HFFc6 (cell line): ENCODE measurements around the gene JPH2. TPM values are rescaled to one million over a fixed set of nuclear protein-coding genes. Genes with fewer than 3 reads are reported as not detected.

Experiments used
- DNase-seq: peaks from one replicate; pipeline ENCODE4 v3.0.0-alpha.2; 2018
- H3K27ac Mint-ChIP-seq: 2 replicates; pipeline ENCODE4 v1.8.0; 2020; ENCODE audit warnings: mild to moderate bottlenecking, mixed read lengths
- H3K27me3 Mint-ChIP-seq: 2 replicates; pipeline ENCODE4 v1.8.0; 2021; ENCODE audit warnings: mild to moderate bottlenecking, moderate library complexity, mixed read lengths; ENCODE audit not compliant: insufficient read depth
- H3K36me3 Mint-ChIP-seq: 2 replicates; pipeline ENCODE4 v1.8.0; 2021; ENCODE audit warnings: low read depth, mixed read lengths
- H3K4me1 Mint-ChIP-seq: 2 replicates; pipeline ENCODE4 v1.8.0; 2020; ENCODE audit warnings: low read depth, mixed read lengths
- H3K4me3 Mint-ChIP-seq: 2 replicates; pipeline ENCODE4 v1.8.0; 2020; ENCODE audit warnings: mild to moderate bottlenecking, moderate library complexity, mixed read lengths
- H3K9me3 Mint-ChIP-seq: 2 replicates; pipeline ENCODE4 v1.8.0; 2020; ENCODE audit warnings: mild to moderate bottlenecking, mixed read lengths
- total RNA-seq, 6 experiments: library from RNA; stranded (reverse); fragmentation: NEBNext Ultra II Directional; extraction: Animal tissue kit (Norgen Biotek cat#: 25700); gene quantifications; 2 replicates in 1 of 6; 3 replicates in 5 of 6; pipeline ENCODE4 v1.2.3, GENCODE V29; 2021
- TF ChIP-seq, protein P1 (sequence below): fragments of 200-600 bp; sonication (generic); IDR thresholded peaks from 2 replicates; pipeline ENCODE4 v1.5.0; 2021; ENCODE audit warnings: antibody characterized with exemption, mild to moderate bottlenecking

The JPH2 gene
- total RNA-seq, 6 experiments from 2014 or later: 9.7 to 14.4 (median 13.5) TPM

DNA sequence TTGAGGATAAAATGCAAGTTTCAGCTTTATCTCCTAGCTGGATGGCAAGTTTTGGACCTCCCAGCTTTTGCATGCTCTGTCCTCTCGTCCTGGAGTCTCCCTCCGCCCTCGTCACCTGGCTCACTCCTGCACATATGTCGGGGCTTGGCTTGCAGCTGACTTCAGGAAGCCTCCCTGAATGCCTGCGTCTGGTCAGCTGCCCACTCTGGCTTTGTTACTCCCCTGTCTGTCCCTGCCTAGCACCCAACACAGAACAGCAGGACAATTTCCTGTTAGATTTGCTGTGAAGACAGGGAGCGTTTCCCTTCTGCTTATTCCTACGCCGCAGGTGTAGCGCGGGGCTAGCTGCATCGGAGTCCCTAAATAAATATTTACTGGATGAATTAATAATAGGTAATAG is 5.4 kb downstream of the JPH2 start:
- no peaks in the 10 kb centered on the region for H3K9me3 Mint-ChIP-seq
- H3K27ac Mint-ChIP-seq: peak overlapping the region; percentile 80; the same call in 1 of the 2 replicates
- DNase-seq: no peak
- TF ChIP-seq, protein P1, sequence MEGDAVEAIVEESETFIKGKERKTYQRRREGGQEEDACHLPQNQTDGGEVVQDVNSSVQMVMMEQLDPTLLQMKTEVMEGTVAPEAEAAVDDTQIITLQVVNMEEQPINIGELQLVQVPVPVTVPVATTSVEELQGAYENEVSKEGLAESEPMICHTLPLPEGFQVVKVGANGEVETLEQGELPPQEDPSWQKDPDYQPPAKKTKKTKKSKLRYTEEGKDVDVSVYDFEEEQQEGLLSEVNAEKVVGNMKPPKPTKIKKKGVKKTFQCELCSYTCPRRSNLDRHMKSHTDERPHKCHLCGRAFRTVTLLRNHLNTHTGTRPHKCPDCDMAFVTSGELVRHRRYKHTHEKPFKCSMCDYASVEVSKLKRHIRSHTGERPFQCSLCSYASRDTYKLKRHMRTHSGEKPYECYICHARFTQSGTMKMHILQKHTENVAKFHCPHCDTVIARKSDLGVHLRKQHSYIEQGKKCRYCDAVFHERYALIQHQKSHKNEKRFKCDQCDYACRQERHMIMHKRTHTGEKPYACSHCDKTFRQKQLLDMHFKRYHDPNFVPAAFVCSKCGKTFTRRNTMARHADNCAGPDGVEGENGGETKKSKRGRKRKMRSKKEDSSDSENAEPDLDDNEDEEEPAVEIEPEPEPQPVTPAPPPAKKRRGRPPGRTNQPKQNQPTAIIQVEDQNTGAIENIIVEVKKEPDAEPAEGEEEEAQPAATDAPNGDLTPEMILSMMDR: no peak
- H3K36me3 Mint-ChIP-seq: 0 out of 2 replicates have a peak, but pooled peaks cover 5% of the 10 kb centered on the region
- H3K4me1 Mint-ChIP-seq: peaks cover 81% of the 10 kb centered on the region
- H3K4me3 Mint-ChIP-seq: peak overlapping the region; percentile 9; the same call in 1 of the 2 replicates
- no peaks in the 10 kb centered on the region for H3K27me3 Mint-ChIP-seq

DNA sequence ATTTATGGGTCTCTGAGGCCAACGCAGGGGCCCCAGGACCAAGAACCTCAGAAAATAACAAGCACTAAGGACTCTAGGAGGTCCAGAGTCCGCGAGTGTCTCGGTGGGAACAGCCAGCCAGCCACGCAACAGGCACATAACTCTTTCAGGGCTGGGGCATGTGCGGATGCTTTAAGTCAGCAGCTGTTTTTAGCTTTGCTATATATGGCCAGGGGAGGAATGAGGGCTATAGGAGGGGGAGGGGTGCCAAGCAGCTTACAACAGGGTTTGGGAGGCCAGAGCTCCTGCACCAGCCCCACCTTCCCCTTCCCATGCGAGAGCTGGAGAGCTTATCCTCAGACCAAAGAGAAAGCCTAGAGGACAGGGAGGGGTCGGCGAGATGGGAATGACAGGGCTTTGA is 6.2 kb downstream of the JPH2 start:
- Mint-ChIP-seq H3K4me1 (peaks cover 73% of the 10 kb centered on the region), H3K36me3 (peaks cover 9% of the 10 kb centered on the region; the same call in 1 of the 2 replicates), H3K4me3 (peak overlapping the region; percentile 67; the same call in 1 of the 2 replicates), H3K27me3 (no peaks in the 10 kb centered on the region), H3K27ac (peak overlapping the region; percentile 80), H3K9me3 (no peaks in the 10 kb centered on the region)
- DNase-seq: no peak
- TF ChIP-seq, protein P1: no peak

DNA sequence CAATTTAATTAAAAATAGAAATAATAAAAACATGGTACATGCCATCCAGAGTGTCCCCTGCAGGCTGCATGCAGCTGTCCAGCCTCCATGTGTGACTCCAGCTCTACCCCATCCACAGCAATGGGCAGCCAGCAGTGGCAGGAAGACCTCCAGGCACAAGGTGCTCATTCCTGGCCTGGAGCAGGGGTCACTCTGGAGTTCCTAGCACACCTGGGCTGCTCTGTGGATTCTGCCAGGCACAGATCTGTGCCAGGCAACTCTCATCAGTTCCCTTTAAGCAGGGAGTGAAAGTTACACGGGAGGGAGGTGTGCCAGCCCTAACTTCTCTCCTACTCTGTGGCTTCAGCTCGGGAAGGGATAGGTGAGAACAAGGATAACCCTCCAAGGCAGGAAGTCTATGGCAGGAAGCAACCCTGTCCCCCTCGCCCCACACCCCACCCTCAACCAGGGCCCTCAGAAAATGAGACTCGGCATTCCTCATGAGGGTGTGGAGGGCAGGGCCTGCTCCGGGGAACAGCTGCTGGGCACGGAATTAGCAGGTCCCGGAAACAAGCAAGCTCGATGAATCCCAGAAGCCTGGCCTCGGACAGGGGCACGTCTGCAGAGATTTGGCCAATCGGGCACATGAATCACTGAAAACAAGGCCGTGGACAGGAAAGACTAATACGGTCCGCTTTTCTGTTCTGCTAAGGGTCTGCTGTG is 10.0 kb downstream of the JPH2 start:
- Mint-ChIP-seq H3K4me3 (no peak overlapping the region), H3K27ac (no peak overlapping the region), H3K4me1 (peaks cover 55% of the 10 kb centered on the region), H3K27me3 (no peaks in the 10 kb centered on the region), H3K9me3 (no peaks in the 10 kb centered on the region), H3K36me3 (peaks cover 5% of the 10 kb centered on the region; the same call in 1 of the 2 replicates)
- no peak for DNase-seq
- TF ChIP-seq, protein P1: no peak

DNA sequence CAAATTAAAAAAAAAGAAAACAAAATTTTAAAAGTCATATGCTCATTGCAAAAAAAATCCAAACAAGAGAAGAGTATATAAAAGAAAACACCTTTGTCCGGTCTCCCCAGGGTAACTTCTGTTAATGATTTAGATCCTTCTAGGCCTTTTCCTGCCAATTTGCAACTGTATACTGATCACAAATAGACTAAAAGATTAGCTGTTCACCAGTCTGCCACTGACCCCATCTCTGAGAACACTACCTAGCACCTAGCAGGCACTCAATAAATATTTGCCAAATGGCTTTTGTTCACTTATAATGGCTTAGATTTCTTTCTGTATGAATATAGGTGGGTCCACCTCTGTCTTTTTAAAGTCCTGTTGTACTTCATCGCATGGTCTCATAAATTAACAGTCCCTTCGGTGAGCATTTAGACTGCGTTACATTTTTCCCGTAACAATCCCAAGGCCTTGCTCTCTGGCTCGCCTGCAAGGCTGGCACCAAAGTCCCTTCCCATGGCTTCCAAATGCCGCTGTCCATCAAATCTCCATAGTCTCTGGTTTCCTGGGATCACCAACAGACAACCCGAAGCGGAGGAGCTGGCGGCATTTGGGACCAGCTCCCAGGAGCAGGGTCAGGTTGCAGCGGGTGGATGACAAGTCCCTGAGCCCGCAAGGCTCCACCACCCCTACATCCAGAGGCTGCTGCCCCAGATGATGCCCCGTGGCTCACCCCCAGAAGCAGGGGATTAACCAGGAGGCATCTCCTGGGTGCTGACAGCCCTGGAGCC is 11.8 kb downstream of the JPH2 start:
- Mint-ChIP-seq H3K36me3 (peaks cover 7% of the 10 kb centered on the region; the same call in 1 of the 2 replicates), H3K27ac (no peak overlapping the region), H3K4me3 (no peak overlapping the region), H3K4me1 (peaks cover 53% of the 10 kb centered on the region), H3K27me3 (no peaks in the 10 kb centered on the region), H3K9me3 (no peaks in the 10 kb centered on the region)
- TF ChIP-seq, protein P1: no peak
- no peak for DNase-seq

DNA sequence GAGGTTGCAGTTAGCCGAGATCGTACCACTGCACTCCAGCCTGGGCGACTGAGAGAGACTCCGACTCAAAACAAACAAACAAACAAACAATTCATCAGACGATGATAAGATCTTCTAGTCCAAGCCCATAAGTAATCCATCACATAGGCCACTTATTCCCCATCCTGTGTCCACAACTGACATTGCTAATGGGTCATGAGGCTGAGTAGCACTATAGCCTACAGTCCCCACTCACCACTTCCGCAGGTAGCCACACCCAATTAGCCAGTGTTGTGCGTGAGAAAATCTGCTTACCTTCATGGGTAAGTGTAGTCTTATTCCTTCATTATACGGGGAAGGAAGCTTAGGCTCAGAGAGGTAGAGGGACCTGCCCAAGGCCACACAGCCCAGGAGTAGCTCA is 13.1 kb downstream of the JPH2 start:
- Mint-ChIP-seq H3K4me3 (no peak overlapping the region), H3K36me3 (peaks cover 10% of the 10 kb centered on the region; the same call in 1 of the 2 replicates), H3K4me1 (peaks cover 49% of the 10 kb centered on the region), H3K27ac (no peak overlapping the region), H3K27me3 (no peaks in the 10 kb centered on the region), H3K9me3 (no peaks in the 10 kb centered on the region)
- TF ChIP-seq, protein P1: no peak
- no peak for DNase-seq
